Measurements from ENCODE around the gene PORCN. TPM values are rescaled to one million over a fixed set of nuclear protein-coding genes. Genes with fewer than 3 reads are reported as not detected.
"Not testable (repeated sequence)": the region's sequence is repeated elsewhere in the genome, so short reads cannot be mapped to it uniquely, and the experiment has no call there.

The PORCN gene
- total RNA-seq, 1 donor from 2014 or later, result 14.8 TPM

GRCh38 chrX:48538641-48539344 is 30.0 kb downstream of the PORCN start:
- intact Hi-C loops (cut with micrococcal nuclease), result loop anchor here (1.0 kb wide), 3 partner anchors 17 to 62 kb away; partner anchors contain the start of genes EBP, FTSJ1 and RBM3

- intact Hi-C loops (cut with micrococcal nuclease), result loop anchor here (1.0 to 2.0 kb wide), 5 partner anchors 18 to 63 kb away; partner anchors contain the start of genes EBP, FTSJ1, PORCN and RBM3
Observed at GRCh38 chrX:48539345-48540027, 30.7 kb downstream of the PORCN start, which contains the start of gene TBC1D25. Gene TBC1D25, plus strand, starts transcription at chrX:48539714. Its CDS starts 84 bp downstream, at chrX:48539798.

- intact Hi-C loops (cut with micrococcal nuclease), result loop anchor here (2.0 kb wide), 2 partner anchors 31 to 57 kb away; partner anchors contain the start of genes PORCN and WDR13
Observed at GRCh38 chrX:48540028-48540375, 31.2 kb downstream of the PORCN start.

GRCh38 chrX:48540480-48540879 is 31.7 kb downstream of the PORCN start:
- intact Hi-C loops (cut with micrococcal nuclease), result loop anchor here (2.0 kb wide), 2 partner anchors 32 to 56 kb away; partner anchors contain the start of genes PORCN and WDR13

GRCh38 chrX:48541140-48541814 is 32.5 kb downstream of the PORCN start:
- intact Hi-C loops (cut with micrococcal nuclease), result loop anchor here (2.0 kb wide), 2 partner anchors 32 to 56 kb away; partner anchors contain the start of genes PORCN and WDR13

- intact Hi-C loops (cut with micrococcal nuclease), result no loop called here
Observed at GRCh38 chrX:48548871-48549270, 40.1 kb downstream of the PORCN start.

- intact Hi-C loops (cut with micrococcal nuclease), result not testable (repeated sequence)
Observed at GRCh38 chrX:48555731-48556325, 47.0 kb downstream of the PORCN start.

- intact Hi-C loops (cut with micrococcal nuclease), result no loop called here
Observed at GRCh38 chrX:48558271-48558670, 49.5 kb downstream of the PORCN start.

GRCh38 chrX:48559636-48560035 is 50.8 kb downstream of the PORCN start:
- intact Hi-C loops (cut with micrococcal nuclease), result no loop called here

GRCh38 chrX:48560056-48560455 is 51.3 kb downstream of the PORCN start:
- intact Hi-C loops (cut with micrococcal nuclease), result no loop called here

- intact Hi-C loops (cut with micrococcal nuclease), result no loop called here
Observed at GRCh38 chrX:48560681-48561080, 51.9 kb downstream of the PORCN start.

GRCh38 chrX:48569958-48570357 is 61.2 kb downstream of the PORCN start:
- intact Hi-C loops (cut with micrococcal nuclease), result loop anchor here (10.0 kb wide), 1 partner anchor 125 kb away; the partner anchor contains the start of gene SUV39H1

Other genes starting within 250 kb of the PORCN start
- not detected in 2 replicates for gene SSX3, start 152.3 kb upstream of the PORCN start, total RNA-seq
- gene SSX4, start 125.5 kb upstream of the PORCN start, total RNA-seq, result not detected in 2 replicates
- not detected in 2 replicates for gene SSX4B, start 97.0 kb upstream of the PORCN start, total RNA-seq
- 86.3 and 96.8 TPM in 2 replicates for gene SLC38A5, start 38.7 kb upstream of the PORCN start, total RNA-seq
- 66.1 and 69.1 TPM in 2 replicates for gene FTSJ1, start 32.8 kb upstream of the PORCN start, total RNA-seq
- 305 and 310 TPM in 2 replicates for gene EBP, start 12.8 kb downstream of the PORCN start, total RNA-seq
- 16.9 and 17.9 TPM in 2 replicates for gene TBC1D25, start 30.7 kb downstream of the PORCN start, total RNA-seq
- 378 and 389 TPM in 2 replicates for gene RBM3, start 65.5 kb downstream of the PORCN start, total RNA-seq
- gene WDR13, start 88.5 kb downstream of the PORCN start, total RNA-seq, result 45.3 and 45.5 TPM in 2 replicates
- gene WAS, start 174.8 kb downstream of the PORCN start, total RNA-seq, result 155 and 160 TPM in 2 replicates
- 27.5 and 29.3 TPM in 2 replicates for gene SUV39H1, start 187.7 kb downstream of the PORCN start, total RNA-seq

Data from T-helper 2 cell treated with Interferon-gamma antibody and Interleukin-4, amounts not matched to agents 100 ng/mL and 5 ng/mL, for 36 hours (primary cell).